MCF 10A (cell line): ENCODE results near the gene EPS8L3. TPM values are rescaled to one million over a fixed set of nuclear protein-coding genes. Genes with fewer than 3 reads are reported as not detected.

Experiments used
- BruUV-seq: library from RNA; stranded (reverse); fragments of 400-500 nt; replicated peaks from 2 replicates; lab custom pipeline; 2021; lab: Mats Ljungman, UMichigan
- CTCF ChIA-PET: fragments of 300-600 bp; sonication (Branson Sonifier 250); formaldehyde crosslinking; extraction: SDS; loops from one replicate; lab custom pipeline; 2021; ENCODE audit warnings: antibody characterized with exemption, inconsistent platforms; lab: Yijun Ruan, JAX
- POLR2A ChIA-PET: fragments of 300-600, 350-650 bp; sonication (Branson Sonifier 250); formaldehyde crosslinking; extraction: SDS; loops from one replicate; lab custom pipeline; 2020; ENCODE audit warnings: antibody characterized with exemption, inconsistent platforms; lab: Yijun Ruan, JAX
- DNase-seq: peaks from one replicate; pipeline ENCODE4 v3.0.0-alpha.2; 2018; ENCODE audit not compliant: unreplicated experiment
- H3K27ac Mint-ChIP-seq: one replicate; pipeline ENCODE4 v1.8.0; 2022; ENCODE audit warnings: mild to moderate bottlenecking, low read depth, mixed read lengths; ENCODE audit not compliant: unreplicated experiment
- H3K27me3 Mint-ChIP-seq: one replicate; pipeline ENCODE4 v1.8.0; 2022; ENCODE audit warnings: mixed read lengths; ENCODE audit not compliant: insufficient read depth, unreplicated experiment
- H3K36me3 Mint-ChIP-seq: one replicate; pipeline ENCODE4 v1.8.0; 2022; ENCODE audit warnings: mild to moderate bottlenecking, moderate library complexity, mixed read lengths; ENCODE audit not compliant: insufficient read depth, unreplicated experiment
- H3K4me1 Mint-ChIP-seq: one replicate; pipeline ENCODE4 v1.8.0; 2022; ENCODE audit warnings: mixed read lengths; ENCODE audit not compliant: insufficient read depth, unreplicated experiment
- H3K4me3 Mint-ChIP-seq: one replicate; pipeline ENCODE4 v1.8.0; 2022; ENCODE audit warnings: mild to moderate bottlenecking, moderate library complexity, mixed read lengths; ENCODE audit not compliant: unreplicated experiment
- H3K9me3 Mint-ChIP-seq: one replicate; pipeline ENCODE4 v1.8.0; 2022; ENCODE audit warnings: mixed read lengths; ENCODE audit not compliant: unreplicated experiment
- intact Hi-C: fragments of 100-400 bp; cut with micrococcal nuclease; formaldehyde crosslinking; loops from 2 replicates; pipeline ENCODE4 v1.14.1; 2022
- total RNA-seq: library from RNA; stranded (reverse); gene quantifications from 2 replicates; pipeline ENCODE4 v1.2.3, GENCODE V29; 2022
- TF ChIP-seq, protein P1 (sequence below): fragments of 200-600 bp; IDR thresholded peaks from one replicate; pipeline ENCODE4 v1.8.0; 2022; ENCODE audit warnings: antibody characterized with exemption, mild to moderate bottlenecking; ENCODE audit not compliant: unreplicated experiment

The EPS8L3 gene
- total RNA-seq, 1 experiment from 2014 or later: not detected

DNA sequence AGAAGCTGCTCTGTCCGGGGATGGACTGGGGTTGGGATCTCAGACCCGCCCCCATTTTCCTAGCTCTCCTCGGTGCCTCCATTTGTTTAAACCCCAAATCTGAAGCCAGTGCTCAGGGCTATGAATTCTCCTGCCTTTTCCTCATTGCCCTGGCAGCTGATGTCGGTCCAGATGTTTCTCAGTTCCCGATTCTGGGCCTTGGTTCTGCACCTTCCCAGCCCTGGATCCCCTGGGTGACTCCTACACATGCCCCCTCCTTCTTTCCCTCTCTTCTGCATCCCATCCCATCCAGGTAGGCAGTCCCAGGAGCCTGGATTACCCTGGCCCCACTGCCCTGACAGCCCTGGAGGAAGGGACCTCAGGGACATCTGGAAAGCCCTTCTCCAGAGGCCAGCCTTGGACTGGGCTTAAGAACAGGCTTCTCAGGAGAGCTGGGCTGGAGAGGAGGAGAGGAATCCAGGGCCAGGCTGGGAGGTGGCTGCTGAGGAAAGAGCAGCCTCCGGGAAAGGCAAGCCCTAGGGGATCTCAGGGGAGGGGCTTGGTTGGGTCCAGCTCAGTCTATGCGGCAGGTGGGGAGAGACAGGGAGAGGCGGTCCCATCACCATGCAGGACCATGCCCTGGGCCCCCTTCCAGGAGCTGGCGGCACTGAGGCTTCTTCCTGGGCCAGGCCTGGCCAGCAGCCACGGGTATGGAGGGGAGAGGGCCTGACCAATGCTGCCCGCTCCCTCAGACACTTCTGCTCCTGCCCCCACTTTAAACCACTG, 6.8 kb upstream of the EPS8L3 start:
- H3K9me3 Mint-ChIP-seq: no peaks in the 10 kb centered on the region
- intact Hi-C loops: loop anchor here (5.0 kb wide), 1 partner anchor 53 kb away; no protein-coding TSS in a partner anchor

GRCh38 chr1:109769330-109770078, 5.8 kb upstream of the EPS8L3 start:
- TF ChIP-seq, protein P1, sequence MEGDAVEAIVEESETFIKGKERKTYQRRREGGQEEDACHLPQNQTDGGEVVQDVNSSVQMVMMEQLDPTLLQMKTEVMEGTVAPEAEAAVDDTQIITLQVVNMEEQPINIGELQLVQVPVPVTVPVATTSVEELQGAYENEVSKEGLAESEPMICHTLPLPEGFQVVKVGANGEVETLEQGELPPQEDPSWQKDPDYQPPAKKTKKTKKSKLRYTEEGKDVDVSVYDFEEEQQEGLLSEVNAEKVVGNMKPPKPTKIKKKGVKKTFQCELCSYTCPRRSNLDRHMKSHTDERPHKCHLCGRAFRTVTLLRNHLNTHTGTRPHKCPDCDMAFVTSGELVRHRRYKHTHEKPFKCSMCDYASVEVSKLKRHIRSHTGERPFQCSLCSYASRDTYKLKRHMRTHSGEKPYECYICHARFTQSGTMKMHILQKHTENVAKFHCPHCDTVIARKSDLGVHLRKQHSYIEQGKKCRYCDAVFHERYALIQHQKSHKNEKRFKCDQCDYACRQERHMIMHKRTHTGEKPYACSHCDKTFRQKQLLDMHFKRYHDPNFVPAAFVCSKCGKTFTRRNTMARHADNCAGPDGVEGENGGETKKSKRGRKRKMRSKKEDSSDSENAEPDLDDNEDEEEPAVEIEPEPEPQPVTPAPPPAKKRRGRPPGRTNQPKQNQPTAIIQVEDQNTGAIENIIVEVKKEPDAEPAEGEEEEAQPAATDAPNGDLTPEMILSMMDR: no peak
- Mint-ChIP-seq H3K36me3 (no peaks in the 10 kb centered on the region), H3K27ac (no peak overlapping the region), H3K4me1 (peaks cover 9% of the 10 kb centered on the region), H3K27me3 (no peaks in the 10 kb centered on the region), H3K9me3 (no peaks in the 10 kb centered on the region), H3K4me3 (no peak overlapping the region)
- intact Hi-C loops: loop anchor here (5.0 kb wide), 1 partner anchor 52 kb away; no protein-coding TSS in a partner anchor
- BruUV-seq: no TSS peak
- POLR2A ChIA-PET: interaction anchor here (0.6 to 2.8 kb wide), 3 partner anchors 142 to 221 kb away, joined by 3 to 10 read pairs (median 5); partner anchors contain the start of gene GNAI3
- peak; percentile 52 for DNase-seq
- CTCF ChIA-PET: interaction anchor here (0.7 to 25.8 kb wide), 6 partner anchors 30 to 237 kb away, joined by 3 to 969 read pairs (median 9); partner anchors contain the start of gene AHCYL1

More for the DNA sequence above, 6.8 kb upstream of the EPS8L3 start:
- BruUV-seq: no TSS peak
- ChIA-PET POLR2A (interaction anchor here (0.6 to 2.8 kb wide), 4 partner anchors 141 to 222 kb away, joined by 3 to 10 read pairs (median 4); partner anchors contain the start of genes AHCYL1 and GNAI3), CTCF (interaction anchor here (0.6 to 25.8 kb wide), 9 partner anchors 46 to 311 kb away, joined by 3 to 969 read pairs (median 4); partner anchors contain the start of genes AHCYL1 and GSTM4)
- no peaks in the 10 kb centered on the region for H3K27me3 Mint-ChIP-seq
- H3K27ac Mint-ChIP-seq: no peak overlapping the region
- no peaks in the 10 kb centered on the region for H3K36me3 Mint-ChIP-seq
- TF ChIP-seq, protein P1: no peak
- no peak overlapping the region for H3K4me3 Mint-ChIP-seq
- H3K4me1 Mint-ChIP-seq: peaks cover 9% of the 10 kb centered on the region
- DNase-seq: no peak

- no peak overlapping the region for H3K4me3 Mint-ChIP-seq
- no peaks in the 10 kb centered on the region for H3K9me3 Mint-ChIP-seq
- intact Hi-C loops: no loop called here
- H3K4me1 Mint-ChIP-seq: peaks cover 9% of the 10 kb centered on the region
- no peak overlapping the region for H3K27ac Mint-ChIP-seq
- TF ChIP-seq, protein P1: no peak
- ChIA-PET CTCF (interaction anchor here (0.6 to 25.8 kb wide), 4 partner anchors 131 to 248 kb away, joined by 3 to 969 read pairs (median 235); partner anchors contain the start of gene AHCYL1), POLR2A (interaction anchor here (2.8 kb wide), 1 partner anchor 220 kb away, joined by 10 read pairs; the partner anchor contains the start of gene GNAI3)
- BruUV-seq: no TSS peak
- DNase-seq: no peak
- H3K36me3 Mint-ChIP-seq: no peaks in the 10 kb centered on the region
- no peaks in the 10 kb centered on the region for H3K27me3 Mint-ChIP-seq
Measured at GRCh38 chr1:109768820-109769219, 5.1 kb upstream of the EPS8L3 start.
